H1 (cell line): ENCODE measurements around the gene FAM53A. TPM values are rescaled to one million over a fixed set of nuclear protein-coding genes. Genes with fewer than 3 reads are reported as not detected.

ENCODE experiments used
- CTCF ChIA-PET: fragments of 300-600 bp; sonication (Branson Sonifier 250); formaldehyde crosslinking; loops from one replicate; lab custom pipeline; 2021; ENCODE audit not compliant: partially characterized antibody; lab: Charles Lee
- POLR2A ChIA-PET: fragments of 300-600 bp; sonication (Branson Sonifier 250); formaldehyde crosslinking; loops from one replicate; lab custom pipeline; 2021; ENCODE audit warnings: inconsistent platforms; ENCODE audit not compliant: partially characterized antibody; lab: Charles Lee
- DNase-seq, 2 experiments: peaks; one replicate each; pipeline versions ENCODE4 v3.0.0 to v3.0.0-alpha.2; 2010 to 2022; ENCODE audit warnings: low spot score in 2 of 2, low read depth in 1 of 2, mixed read lengths in 1 of 2
- FAIRE-seq: peaks from 2 replicates; lab custom pipeline; 2011; peaks lifted over from hg19 to GRCh38; lab: Jason Lieb, UNC
- H2AFZ ChIP-seq: 2 replicates; pipeline ENCODE4 v1.8.1; 2012; ENCODE audit warnings: low read length, inconsistent platforms
- H2AK5ac ChIP-seq: 2 replicates; pipeline ENCODE4 v1.6.1; 2013; ENCODE audit warnings: low read depth, low read length
- H2BK120ac ChIP-seq: replicated peaks from 2 replicates; pipeline ENCODE3; 2013; ENCODE audit warnings: low read depth, low read length, inconsistent platforms
- H2BK12ac ChIP-seq: 2 replicates; pipeline ENCODE4 v1.6.1; 2013; ENCODE audit warnings: low read depth, low read length
- H2BK15ac ChIP-seq: 2 replicates; pipeline ENCODE4 v1.6.1; 2013; ENCODE audit warnings: low read length
- H2BK20ac ChIP-seq: 2 replicates; pipeline ENCODE4 v1.6.1; 2013; ENCODE audit warnings: low read length
- H2BK5ac ChIP-seq: 2 replicates; pipeline ENCODE4 v1.6.1; 2013; ENCODE audit warnings: low read depth, low read length
- H3K14ac ChIP-seq: 2 replicates; pipeline ENCODE4 v1.6.1; 2013; ENCODE audit warnings: inconsistent platforms; ENCODE audit not compliant: insufficient read length
- H3K18ac ChIP-seq: 2 replicates; pipeline ENCODE4 v1.6.1; 2013; ENCODE audit warnings: low read length; ENCODE audit errors: extremely low read depth
- H3K23ac ChIP-seq: 2 replicates; pipeline ENCODE4 v1.6.1; 2013; ENCODE audit warnings: inconsistent platforms; ENCODE audit not compliant: insufficient read length
- H3K23me2 ChIP-seq: 2 replicates; pipeline ENCODE4 v1.6.1; 2013; ENCODE audit warnings: low read depth, low read length
- H3K27ac ChIP-seq: 2 replicates; pipeline ENCODE4 v1.6.1; 2011; ENCODE audit warnings: low read depth, low read length, inconsistent platforms
- H3K27me3 ChIP-seq, 4 experiments: replicated peaks in 1 of 4; 1 replicate in 1 of 4; 2 replicates in 3 of 4; pipeline versions ENCODE4 v1.6.1 to v1.8.1; 2011 to 2013; ENCODE audit warnings: low read length in 3 of 4, mild to moderate bottlenecking in 3 of 4, inconsistent platforms in 2 of 4, mixed read lengths in 2 of 4, moderate library complexity in 1 of 4; ENCODE audit not compliant: control insufficient read depth in 3 of 4, insufficient read depth in 3 of 4; ENCODE audit errors: extremely low read depth in 1 of 4
- H3K36me3 ChIP-seq, 4 experiments: 2 replicates each; pipeline versions ENCODE4 v1.6.1 to v1.8.1; 2011 to 2013; ENCODE audit warnings: mild to moderate bottlenecking in 4 of 4, low read length in 3 of 4, moderate library complexity in 2 of 4, control low read depth in 1 of 4, inconsistent platforms in 1 of 4; ENCODE audit not compliant: insufficient read depth in 4 of 4, control insufficient read depth in 2 of 4
- H3K4ac ChIP-seq: replicated peaks from 2 replicates; pipeline ENCODE3; 2013; ENCODE audit warnings: low read length, low read depth, mixed read lengths, inconsistent platforms; ENCODE audit not compliant: insufficient read length
- H3K4me1 ChIP-seq, 4 experiments: replicated peaks in 1 of 4; 1 replicate in 1 of 4; 2 replicates in 3 of 4; pipeline versions ENCODE4 v1.6.1 to v1.8.1; 2011 to 2013; ENCODE audit warnings: low read length in 3 of 4, inconsistent platforms in 2 of 4, mixed read lengths in 1 of 4; ENCODE audit not compliant: insufficient read depth in 4 of 4, control insufficient read depth in 3 of 4
- H3K4me2 ChIP-seq, 2 experiments: 2 replicates each; pipeline versions ENCODE4 v1.6.1 to v1.8.1; 2011 to 2013; ENCODE audit warnings: low read depth in 2 of 2, low read length in 2 of 2, control low read depth in 1 of 2, inconsistent platforms in 1 of 2, mild to moderate bottlenecking in 1 of 2; ENCODE audit not compliant: insufficient read depth in 1 of 2
- H3K4me3 ChIP-seq, 4 experiments: fragments of 200-600, 300-600 bp in 1 of 4; sonication (generic), shearing (Covaris generic), sonication (Bioruptor Twin) in 1 of 4; 2 replicates each; pipeline versions ENCODE4 v1.5.1 to v1.8.1; 2011 to 2016; ENCODE audit warnings: low read length in 4 of 4, low read depth in 3 of 4, control low read depth in 2 of 4, inconsistent platforms in 2 of 4, mild to moderate bottlenecking in 2 of 4, mixed read lengths in 1 of 4, moderate library complexity in 1 of 4; ENCODE audit not compliant: insufficient read depth in 2 of 4; ENCODE audit errors: extremely low read depth in 1 of 4
- H3K56ac ChIP-seq: replicated peaks from 2 replicates; pipeline ENCODE3; 2013; ENCODE audit warnings: low read depth, mild to moderate bottlenecking, mixed read lengths, low read length, inconsistent platforms; ENCODE audit not compliant: insufficient read length
- H3K79me1 ChIP-seq: 2 replicates; pipeline ENCODE4 v1.6.1; 2013; ENCODE audit warnings: low read depth, low read length, control low read depth
- H3K79me2 ChIP-seq, 2 experiments: 2 replicates each; pipeline versions ENCODE4 v1.6.1 to v1.8.1; 2012 to 2013; ENCODE audit warnings: low read length in 2 of 2, mild to moderate bottlenecking in 2 of 2, inconsistent platforms in 1 of 2; ENCODE audit not compliant: insufficient read depth in 2 of 2, control insufficient read depth in 1 of 2
- H3K9ac ChIP-seq, 4 experiments: replicated peaks in 1 of 4; 1 replicate in 1 of 4; 2 replicates in 3 of 4; pipeline versions ENCODE4 v1.6.1 to v1.8.1; 2011 to 2013; ENCODE audit warnings: low read depth in 3 of 4, low read length in 3 of 4, control low read depth in 2 of 4, mild to moderate bottlenecking in 2 of 4, moderate library complexity in 2 of 4, inconsistent platforms in 1 of 4; ENCODE audit errors: extremely low read depth in 1 of 4
- H3K9me3 ChIP-seq, 2 experiments: 2 replicates each; pipeline versions ENCODE4 v1.6.1 to v1.8.1; 2012 to 2013; ENCODE audit warnings: mild to moderate bottlenecking in 2 of 2, moderate library complexity in 2 of 2, control low read depth in 1 of 2, inconsistent platforms in 1 of 2, low read depth in 1 of 2, low read length in 1 of 2, mixed read lengths in 1 of 2; ENCODE audit not compliant: insufficient read depth in 2 of 2
- H4K20me1 ChIP-seq, 2 experiments: replicated peaks in 1 of 2; 2 replicates each; pipeline versions ENCODE3 to v1.8.1; 2011 to 2013; ENCODE audit warnings: inconsistent platforms in 2 of 2, low read length in 2 of 2, mild to moderate bottlenecking in 1 of 2; ENCODE audit not compliant: insufficient read depth in 2 of 2, control insufficient read depth in 1 of 2
- H4K5ac ChIP-seq: 2 replicates; pipeline ENCODE4 v1.6.1; 2013; ENCODE audit warnings: low read length, low read depth, mixed read lengths, inconsistent platforms; ENCODE audit not compliant: insufficient read length
- H4K8ac ChIP-seq: 2 replicates; pipeline ENCODE4 v1.8.0; 2013; ENCODE audit warnings: mild to moderate bottlenecking, moderate library complexity, low read length, inconsistent platforms; ENCODE audit not compliant: insufficient read depth; ENCODE audit errors: extremely low read depth
- H4K91ac ChIP-seq: replicated peaks from 2 replicates; pipeline ENCODE3; 2013; ENCODE audit warnings: low read length, mixed read lengths, inconsistent platforms; ENCODE audit not compliant: insufficient read length
- ASH2L ChIP-seq: fragments of 200-600, 300-600 bp; sonication (generic); IDR thresholded peaks from one replicate; pipeline ENCODE4 v1.7.1; 2017; ENCODE audit warnings: low read length
- CBX5 ChIP-seq: fragments of 300-800, 300-1000 bp; sonication (generic); IDR thresholded peaks from 2 replicates; pipeline ENCODE4 v1.7.1; 2016; ENCODE audit warnings: antibody characterized with exemption, low read length, low read depth
- EP300 ChIP-seq, 2 experiments: IDR thresholded peaks; 1 replicate in 1 of 2; 2 replicates in 1 of 2; pipeline ENCODE4 v1.6.1; 2011 to 2012; ENCODE audit warnings: low read depth in 2 of 2, low read length in 2 of 2, mild to moderate bottlenecking in 2 of 2, borderline replicate concordance in 1 of 2, inconsistent platforms in 1 of 2, moderate library complexity in 1 of 2
- GTF2F1 ChIP-seq: IDR thresholded peaks from 2 replicates; pipeline ENCODE4 v1.6.1; 2012; ENCODE audit warnings: low read depth, low read length, improper control_type of control experiment, borderline replicate concordance
- HDAC2 ChIP-seq, 2 experiments: fragments of 300-600 bp in 1 of 2; sonication (generic) in 1 of 2; IDR thresholded peaks; 2 replicates each; pipeline ENCODE4 v1.6.1; 2011 to 2012; ENCODE audit warnings: low read depth in 2 of 2, low read length in 2 of 2, mild to moderate bottlenecking in 2 of 2, moderate library complexity in 2 of 2, borderline replicate concordance in 1 of 2, inconsistent platforms in 1 of 2
- KDM5A ChIP-seq: fragments of 200-600 bp; IDR thresholded peaks from 2 replicates; pipeline ENCODE4 v1.7.1; 2012; ENCODE audit warnings: mild to moderate bottlenecking, low read length, inconsistent platforms, mixed read lengths
- MAX ChIP-seq: IDR thresholded peaks from 2 replicates; pipeline ENCODE4 v1.6.1; 2012; ENCODE audit warnings: inconsistent platforms
- NANOG ChIP-seq: IDR thresholded peaks from 2 replicates; pipeline ENCODE4 v1.6.1; 2011; ENCODE audit warnings: low read length, low read depth, mild to moderate bottlenecking, inconsistent platforms; ENCODE audit not compliant: insufficient read depth, poor library complexity, severe bottlenecking
- RBBP5 ChIP-seq: IDR thresholded peaks from 2 replicates; pipeline ENCODE4 v1.7.1; 2012; ENCODE audit warnings: low read depth, mild to moderate bottlenecking, inconsistent platforms, low read length, moderate library complexity, borderline replicate concordance
- RNF2 ChIP-seq: fragments of 200-900, 300-1000 bp; sonication (generic); IDR thresholded peaks from 2 replicates; pipeline ENCODE4 v1.7.1; 2016; ENCODE audit warnings: borderline replicate concordance, low read depth, mild to moderate bottlenecking, antibody characterized with exemption, low read length; ENCODE audit not compliant: poor library complexity, severe bottlenecking; ENCODE audit errors: missing control alignments
- SAP30 ChIP-seq: fragments of 300-600 bp; sonication (generic); IDR thresholded peaks from 2 replicates; pipeline ENCODE4 v1.7.1; 2012; ENCODE audit warnings: low read length, moderate library complexity, mild to moderate bottlenecking, inconsistent platforms; ENCODE audit not compliant: insufficient read depth, insufficient replicate concordance
- SIRT6 ChIP-seq: IDR thresholded peaks from one replicate; pipeline ENCODE4 v1.7.1; 2012; ENCODE audit warnings: low read length, inconsistent platforms
- TBP ChIP-seq: IDR thresholded peaks from 2 replicates; pipeline ENCODE4 v1.6.1; 2011; ENCODE audit warnings: low read depth, low read length, improper control_type of control experiment
- WGBS, 2 experiments: shearing (Covaris generic) in 1 of 2; methylation state at CpG; one replicate each; pipeline versions ENCODE4 v1.1.6 to v1.1.7; 2013 to 2015; ENCODE audit warnings: low lambda C conversion rate in 2 of 2, mixed read lengths in 2 of 2, inconsistent platforms in 1 of 2, low coverage in 1 of 2, missing lambda C conversion rate in 1 of 2; ENCODE audit not compliant: insufficient replicate concordance in 2 of 2, insufficient coverage in 1 of 2, insufficient read length in 1 of 2; ENCODE audit errors: extremely low coverage in 1 of 2, missing lambda C conversion rate in 1 of 2; 5-methylcytosine and 5-hydroxymethylcytosine counted together
- polyA plus RNA-seq, 7 experiments: library from polyadenylated mRNA; depleted of rRNA in 3 of 7; stranded (reverse) in 5 of 7; unstranded in 2 of 7; fragments of >200 nt in 5 of 7; fragments of 200-250 nt in 2 of 7; gene quantifications; 1 replicate in 5 of 7; 2 replicates in 1 of 7; 4 replicates in 1 of 7; pipeline versions ENCODE4 v1.2.1 to v1.2.3, GENCODE V29; 2011 to 2013; ENCODE audit warnings: missing spikeins in 2 of 7, mixed read lengths in 2 of 7
- total RNA-seq: library from RNA; stranded (reverse); fragmentation: NEBNext Ultra II Directional; extraction: Animal tissue kit (Norgen Biotek cat#: 25700); gene quantifications from 2 replicates; pipeline ENCODE4 v1.2.1, GENCODE V29; 2021

The FAM53A gene
- total and polyA plus RNA-seq, 2 of the 8 experiments (the other 6 are each of a cell fraction or from before 2014, with no cell fraction given) = 1.9 to 2.0 TPM

GRCh38 chr4:1673671-1674070, 10.4 kb downstream of the FAM53A start:
- Histone ChIP-seq H4K20me1 (no peaks in the 10 kb centered on the region), H3K4ac (no peak overlapping the region), H3K4me2 (no peak overlapping the region), H4K91ac (no peak overlapping the region), H2BK5ac (no peak overlapping the region), H3K4me1 (peaks cover 0 to 3% (median 0%) of the 10 kb centered on the region in 4 experiments; a peak in 1 of 7 replicates), H3K56ac (no peak overlapping the region), H3K23ac (no peak overlapping the region), H3K9me3 (no peaks in the 10 kb centered on the region), H4K8ac (no peak overlapping the region), H3K23me2 (no peaks in the 10 kb centered on the region), H2BK15ac (no peak overlapping the region), H2BK20ac (no peak overlapping the region), H3K36me3 (no peaks in the 10 kb centered on the region), H4K5ac (no peak overlapping the region), H2AK5ac (no peak overlapping the region), H3K18ac (no peak overlapping the region), H2AFZ (no peak overlapping the region), H3K9ac (no peak overlapping the region), H3K79me1 (no peaks in the 10 kb centered on the region; the same call in 1 of the 2 replicates), H3K27me3 (no peaks in the 10 kb centered on the region), H2BK12ac (no peak overlapping the region), H3K27ac (no peak overlapping the region), H3K79me2 (no peaks in the 10 kb centered on the region), H2BK120ac (no peak overlapping the region), H3K14ac (no peak overlapping the region), H3K4me3 (no peak overlapping the region)
- ChIA-PET CTCF (no interaction called here), POLR2A (interaction anchor here (0.6 kb wide), 2 partner anchors 23 to 35 kb away, joined by 3 to 7 read pairs; no protein-coding TSS in a partner anchor)
- no peak for FAIRE-seq
- no peak for DNase-seq
- 93% methylated on average over 20 of the region's 20 CpGs; no CpG with 5 or more reads in 1 of the 2 experiments for WGBS, 2 experiments
- TF ChIP-seq RBBP5 (no peak), EP300 (IDR thresholded peaks at IDR 0.05; ENCODE audit: borderline replicate concordance in 1 of 2, low read depth in 2 of 2, low read length in 2 of 2) (no peak), RNF2 (no peak), SIRT6 (no peak), CBX5 (no peak), TBP (no peak), MAX (no peak), HDAC2 (IDR thresholded peaks at IDR 0.05; ENCODE audit: borderline replicate concordance in 1 of 2, low read depth in 2 of 2, low read length in 2 of 2) (no peak), ASH2L (no peak), SAP30 (no peak), KDM5A (no peak), NANOG (no peak), GTF2F1 (no peak)
